GM19324 (cell line): ENCODE data around the gene TBC1D22B.
"Not testable (repeated sequence)": the region's sequence is repeated elsewhere in the genome, so short reads cannot be mapped to it uniquely, and the experiment has no call there.

ENCODE experiments used
- ATAC-seq: cut with Tn5 transposase; IDR thresholded peaks from one replicate; pipeline ENCODE4 v1.9.1; 2021; ENCODE audit warnings: mild to moderate bottlenecking, moderate library complexity; ENCODE audit not compliant: unreplicated experiment, low FRiP score

Gene TBC1D22B

DNA sequence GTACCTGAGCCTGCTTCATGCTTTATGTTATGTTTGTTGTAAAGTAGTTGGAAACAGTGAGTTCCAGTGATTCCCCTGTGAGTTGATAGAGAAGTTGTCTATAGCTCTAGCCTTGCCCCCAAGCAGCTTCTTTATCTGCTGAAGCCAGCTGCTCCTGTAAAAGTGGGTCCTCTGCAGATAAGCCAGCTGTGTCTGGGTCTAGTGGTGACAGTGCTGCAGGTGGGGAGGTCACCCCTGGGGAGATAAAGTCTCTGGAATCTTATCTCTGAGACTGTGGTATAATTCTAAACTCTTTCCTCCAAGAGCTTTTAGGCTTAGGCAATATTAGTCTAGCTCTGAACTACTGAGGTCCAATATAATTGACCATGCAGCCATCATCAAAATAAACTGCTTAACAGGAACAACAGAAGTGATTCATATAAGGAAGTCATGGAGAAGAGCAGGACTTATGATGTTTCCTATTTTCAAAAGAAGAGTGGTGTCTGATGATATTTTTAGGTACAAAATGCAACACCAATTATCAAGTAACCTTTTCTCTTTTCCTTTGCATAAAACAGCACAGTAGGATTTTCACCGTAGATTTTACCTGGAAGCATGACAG lies 44.6 kb downstream of the TBC1D22B start:
- ATAC-seq = no peak

GRCh38 chr6:37303091-37303660 lies 45.6 kb downstream of the TBC1D22B start:
- ATAC-seq = no peak

DNA sequence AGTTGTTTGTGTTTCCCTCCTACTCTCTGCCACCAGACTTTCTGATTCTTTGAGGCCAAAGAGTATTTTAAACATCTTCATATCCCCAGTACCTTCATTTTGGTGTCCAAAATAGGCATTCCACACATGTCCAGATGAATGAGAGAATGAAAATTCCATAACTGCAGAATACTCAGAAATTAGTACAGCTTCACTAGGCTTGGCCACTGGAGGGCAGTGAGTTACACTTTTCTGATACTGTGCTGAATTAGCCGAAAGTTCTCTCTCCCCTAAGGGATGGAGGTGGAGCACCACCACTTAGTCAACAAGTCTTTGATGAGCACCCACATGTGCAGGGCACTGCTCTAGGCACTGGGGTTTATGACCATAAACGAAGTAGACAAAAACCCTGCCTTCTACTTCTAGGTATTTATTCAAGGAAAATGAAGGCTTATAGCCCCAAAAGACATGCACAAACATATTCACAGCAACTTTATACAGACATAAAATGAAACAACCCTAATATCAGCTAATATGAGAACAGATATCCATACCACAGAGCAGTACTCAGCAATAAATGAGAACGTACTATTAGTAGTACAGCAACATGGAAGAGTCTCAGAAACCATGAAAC lies 46.4 kb downstream of the TBC1D22B start:
- ATAC-seq = no peak

GRCh38 chr6:37304766-37305165 lies 47.2 kb downstream of the TBC1D22B start:
- ATAC-seq = no peak

- ATAC-seq = no peak
These were observed 48.4 kb downstream of the TBC1D22B start for GRCh38 chr6:37305841-37306425.

DNA sequence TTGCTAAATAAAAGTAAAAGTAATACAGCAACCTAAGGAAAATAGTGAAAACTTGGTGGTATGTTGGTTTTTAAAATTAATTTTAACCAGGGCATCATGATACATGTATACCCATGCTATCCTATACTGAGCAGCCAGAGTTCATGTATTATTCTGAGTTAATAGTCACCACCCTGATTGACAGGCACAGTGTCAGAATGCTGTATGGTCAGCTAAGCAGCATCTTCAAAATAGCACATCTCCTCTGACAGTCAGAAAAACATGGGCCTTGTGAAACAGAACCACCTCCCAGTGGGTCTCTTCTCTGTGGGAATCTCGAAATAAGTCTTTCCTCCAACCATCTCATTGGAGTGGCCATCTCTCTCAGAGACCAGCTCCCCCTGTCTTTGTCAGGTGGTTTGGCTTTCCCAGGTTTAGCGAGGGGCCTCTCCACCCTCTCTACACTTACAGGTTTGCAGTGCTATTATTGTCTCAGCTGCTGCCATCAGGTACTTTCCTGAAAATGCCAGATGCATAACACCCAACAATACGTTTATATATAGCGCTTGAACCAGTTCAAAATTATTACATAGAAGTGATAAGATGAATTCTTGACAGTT lies 49.2 kb downstream of the TBC1D22B start:
- no peak for ATAC-seq

DNA sequence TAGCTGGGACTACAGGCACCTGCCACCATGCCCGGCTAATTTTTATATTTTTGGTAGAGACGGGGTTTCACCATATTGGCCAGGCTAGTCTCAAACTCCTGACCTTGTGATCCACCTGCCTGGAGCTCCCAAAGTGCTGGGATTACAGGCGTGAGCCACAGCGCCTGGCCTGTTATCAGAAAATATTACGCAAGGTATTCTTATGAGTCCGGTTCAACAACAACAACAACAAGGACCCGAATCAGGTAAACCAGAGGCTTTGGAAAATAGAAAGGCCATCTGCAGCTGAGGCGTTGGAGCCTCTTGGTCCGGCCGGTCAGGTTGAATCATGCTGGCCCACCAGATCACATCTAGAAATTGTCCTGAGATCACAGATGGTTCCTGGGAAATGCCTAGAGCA lies 49.9 kb downstream of the TBC1D22B start:
- not testable (repeated sequence) for ATAC-seq

DNA sequence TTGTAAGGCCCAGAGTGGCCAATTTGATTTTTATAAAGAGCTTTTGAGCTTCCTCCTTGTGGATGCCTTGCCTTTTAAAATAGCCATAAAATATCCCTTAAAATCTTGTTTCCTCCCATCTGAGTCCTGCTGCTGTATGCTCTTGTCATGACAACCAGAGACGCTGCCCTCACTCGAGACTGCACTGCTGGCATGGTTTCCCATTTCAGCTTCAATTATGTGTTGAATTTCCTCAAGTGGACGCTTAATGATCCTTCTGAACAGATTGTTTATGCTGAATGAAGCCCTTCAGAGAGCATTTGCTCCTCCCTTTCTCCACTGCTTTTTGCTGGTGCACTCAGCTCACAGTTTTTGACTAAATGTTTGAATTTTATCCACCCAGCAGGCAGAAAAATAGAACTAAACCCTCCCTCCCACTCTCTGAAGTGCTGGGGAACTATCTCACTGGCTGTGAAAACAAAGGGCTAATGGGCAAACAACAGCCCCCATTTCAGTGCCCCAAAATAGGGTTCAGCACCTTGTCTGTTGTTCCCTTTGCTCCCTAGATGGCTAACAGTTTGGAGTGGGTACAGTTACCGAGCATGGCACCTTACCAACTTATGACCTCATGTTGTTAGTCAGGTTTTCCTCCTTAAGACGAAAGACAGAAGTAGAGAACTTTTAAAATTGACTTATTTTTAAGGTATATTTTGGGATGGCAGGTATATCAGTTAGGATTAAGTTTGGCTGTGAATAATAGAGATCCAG lies 50.7 kb downstream of the TBC1D22B start:
- no peak for ATAC-seq

- ATAC-seq = no peak
These were observed 51.5 kb downstream of the TBC1D22B start for GRCh38 chr6:37309046-37309445.

DNA sequence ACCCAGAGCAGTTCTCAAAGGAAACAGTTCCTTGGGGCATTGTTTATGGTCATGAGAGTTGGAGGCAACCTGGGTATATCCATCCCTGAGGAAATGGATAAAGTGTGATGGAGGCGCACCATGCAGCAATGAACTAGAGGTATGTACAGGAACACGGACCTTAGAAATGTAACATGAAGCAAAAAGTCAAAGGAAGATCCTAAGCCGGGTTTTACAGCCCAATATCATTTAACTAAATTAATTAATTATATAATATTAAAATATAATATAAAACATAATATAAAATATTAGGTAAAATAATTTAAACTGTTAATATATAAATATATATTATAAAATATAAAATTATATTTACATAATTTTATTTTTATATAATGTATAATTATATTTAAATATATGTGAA lies 52.1 kb downstream of the TBC1D22B start:
- no peak for ATAC-seq

DNA sequence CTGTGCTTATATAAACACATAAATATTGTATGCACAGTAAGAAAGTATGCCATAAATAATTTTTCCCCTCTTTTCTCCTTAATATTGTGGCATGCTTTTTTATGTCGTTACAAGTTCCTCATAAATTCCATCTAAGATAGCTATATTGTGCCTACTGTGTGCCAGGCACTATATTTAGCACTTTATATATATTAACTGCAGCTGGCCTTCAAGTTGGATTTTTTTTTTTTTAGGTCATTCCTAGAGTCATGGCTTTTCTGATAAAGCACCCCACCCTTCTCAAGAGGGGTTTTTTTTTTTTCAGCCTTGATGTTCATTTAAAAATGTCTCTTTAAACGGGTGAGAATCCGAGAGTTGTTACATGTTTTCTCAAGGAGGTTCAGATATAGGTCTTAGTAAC lies 53.4 kb downstream of the TBC1D22B start:
- ATAC-seq = no peak

DNA sequence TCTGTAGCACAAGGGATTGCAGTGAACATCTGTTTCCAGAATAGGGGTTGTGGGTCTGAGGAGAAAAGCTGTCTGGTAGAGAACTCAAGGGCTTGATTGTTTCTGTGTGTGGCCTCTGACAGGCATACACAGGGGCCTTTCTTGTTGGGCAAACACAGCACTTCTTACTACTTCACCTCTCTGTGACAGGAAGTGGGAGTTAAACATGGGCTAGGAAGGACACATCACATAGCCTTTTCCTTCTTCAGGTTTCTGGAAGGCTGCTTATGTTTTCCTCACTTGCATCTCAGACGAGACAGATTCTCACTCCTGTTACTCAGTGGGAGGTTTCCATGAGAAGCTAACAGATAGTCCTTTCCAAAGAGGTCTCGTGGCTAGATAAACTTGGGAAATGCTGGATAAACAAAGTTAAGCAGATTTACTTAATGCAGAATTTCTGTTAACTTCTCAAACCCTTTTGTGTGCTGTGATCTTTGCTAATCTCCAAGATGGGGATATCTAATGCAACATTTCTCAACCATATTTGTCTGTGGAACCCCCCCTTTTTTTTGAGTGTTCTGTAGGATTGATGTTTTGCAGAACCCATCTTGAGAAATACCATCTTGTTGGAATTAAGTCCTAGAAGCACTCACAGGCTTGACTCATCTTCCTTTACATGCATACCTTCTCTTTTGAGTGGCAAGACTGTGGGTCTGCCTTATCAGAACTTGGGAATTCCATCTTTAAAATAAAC lies 54.3 kb downstream of the TBC1D22B start:
- no peak for ATAC-seq

DNA sequence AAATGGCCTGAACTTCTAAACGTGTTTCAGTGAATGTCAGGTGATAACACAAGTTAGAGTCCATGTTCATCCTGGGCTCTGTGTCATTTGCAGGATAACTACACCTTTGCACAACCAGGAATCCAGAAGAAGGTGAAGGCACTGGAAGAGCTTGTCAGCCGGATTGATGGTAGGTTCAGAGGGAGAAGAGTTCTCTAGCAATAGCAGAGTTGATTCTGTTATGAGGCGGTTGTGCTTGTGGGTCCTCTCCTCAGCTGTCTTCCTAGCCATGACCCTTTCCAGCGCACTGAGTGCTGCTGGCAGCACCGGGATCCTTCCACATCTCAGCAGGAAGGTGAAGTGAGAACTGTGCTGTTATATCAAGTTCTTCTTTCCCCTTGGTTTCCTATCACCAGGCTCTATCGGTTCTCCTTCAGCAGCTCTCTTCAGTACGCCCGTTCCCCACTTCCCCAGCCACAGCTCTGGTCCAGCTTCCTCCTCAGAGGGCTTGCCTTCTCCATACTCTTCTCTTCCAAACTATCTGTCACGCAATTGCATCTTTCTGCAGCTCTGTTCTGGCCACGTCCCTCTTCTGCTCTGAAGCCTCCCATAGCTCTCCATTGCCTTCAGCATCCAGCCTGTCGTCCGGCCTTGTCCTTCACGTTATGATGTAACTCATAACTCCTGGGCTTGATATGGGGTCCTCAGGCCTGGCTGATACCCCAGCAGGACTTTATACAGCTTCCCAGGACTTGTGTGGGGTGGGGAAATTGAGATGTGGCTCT lies 56.3 kb downstream of the TBC1D22B start:
- no peak for ATAC-seq

DNA sequence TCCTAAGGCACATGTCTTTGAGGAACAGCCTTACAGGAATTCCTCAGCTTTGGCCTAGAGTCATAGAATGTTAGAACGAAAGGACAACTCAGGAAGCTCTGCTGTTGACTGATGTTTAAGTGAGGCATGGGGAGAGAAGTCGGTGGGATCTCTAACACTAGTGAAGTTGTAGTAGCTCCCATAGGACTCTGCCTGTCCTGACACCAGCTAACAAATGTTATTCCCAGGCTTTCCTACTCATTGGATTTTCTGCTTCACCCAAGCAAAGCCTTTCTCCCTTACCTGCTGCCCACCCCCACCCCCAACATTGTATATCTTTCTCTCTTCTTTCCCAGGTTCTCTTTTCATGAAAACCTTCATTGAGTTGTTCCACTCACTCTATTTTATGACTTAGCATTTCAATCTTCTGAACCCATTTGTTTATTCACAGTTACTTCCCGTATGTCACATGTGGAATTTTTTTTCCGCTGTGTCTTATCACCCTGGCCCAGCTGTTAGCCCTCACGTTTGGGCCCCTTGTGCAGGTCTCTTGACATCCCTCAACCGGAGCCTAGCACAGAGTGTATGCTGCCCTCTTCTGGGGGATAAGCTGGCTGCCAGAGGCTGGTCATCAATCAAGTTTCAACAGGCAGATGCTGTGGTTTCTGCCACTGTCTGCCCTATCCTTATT lies 57.0 kb downstream of the TBC1D22B start:
- ATAC-seq = no peak

DNA sequence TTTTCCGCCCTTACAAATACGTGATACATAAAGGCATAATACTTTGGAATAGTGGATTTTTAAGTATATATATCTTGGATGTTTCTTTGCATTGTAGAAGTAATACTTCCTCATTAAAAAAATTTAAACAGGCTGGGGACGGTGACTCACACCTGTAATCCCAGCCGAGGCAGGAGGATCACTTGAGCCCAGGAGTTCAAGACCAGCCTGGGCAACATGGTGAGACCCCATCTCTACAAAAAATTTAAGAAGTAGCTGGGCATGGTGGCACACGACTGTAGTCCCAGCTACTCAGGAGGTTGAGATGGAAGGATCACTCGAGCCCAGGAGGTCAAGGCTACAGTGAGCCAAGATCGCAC lies 57.6 kb downstream of the TBC1D22B start:
- ATAC-seq = no peak

DNA sequence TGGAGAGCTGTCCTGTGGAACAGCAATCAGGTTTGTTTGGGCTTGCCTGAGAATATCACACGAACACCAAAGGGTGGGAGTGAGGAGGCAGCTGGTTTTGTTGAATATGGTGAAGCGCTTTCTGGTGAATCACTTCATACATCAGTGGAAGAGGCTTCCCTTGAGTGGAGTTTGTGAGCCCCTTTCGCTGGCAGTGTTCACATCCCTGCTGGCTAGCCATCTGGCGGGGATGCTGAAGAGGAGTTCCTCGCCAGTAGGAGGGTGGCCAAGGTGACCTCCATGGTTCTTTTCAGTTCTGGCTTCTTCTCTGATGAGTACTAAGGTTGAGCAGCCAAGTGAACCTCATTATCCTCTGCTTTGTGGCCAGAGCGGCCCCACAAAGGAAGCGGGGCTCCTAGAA lies 58.5 kb downstream of the TBC1D22B start:
- ATAC-seq = no peak

- ATAC-seq = no peak
These were observed 59.9 kb downstream of the TBC1D22B start for GRCh38 chr6:37317312-37318038.

GRCh38 chr6:37319156-37319555 lies 61.6 kb downstream of the TBC1D22B start:
- ATAC-seq = no peak
